Epithelial cell of esophagus (primary cell): ENCODE measurements around the gene BBOF1.

ENCODE experiments used
- DNase-seq: peaks from one replicate; pipeline ENCODE4 v3.0.0; 2010; ENCODE audit warnings: low read depth
- H3K4me3 ChIP-seq: 2 replicates; pipeline ENCODE4 v1.5.1; 2011; ENCODE audit warnings: mild to moderate bottlenecking, low read length, control low read depth
- CTCF ChIP-seq: IDR thresholded peaks from 2 replicates; pipeline ENCODE4 v1.5.1; 2011; ENCODE audit warnings: low read depth, mild to moderate bottlenecking, low read length, control low read depth, inconsistent platforms; ENCODE audit not compliant: insufficient read depth; ENCODE audit errors: missing control alignments

Gene BBOF1

GRCh38 chr14:74081491-74081890 lies 62.3 kb downstream of the BBOF1 start:
- DNase-seq, result no peak
- no peak overlapping the region for H3K4me3 ChIP-seq
- TF ChIP-seq CTCF, result no peak

- DNase-seq, result no peak
- peak overlapping the region; percentile 93 for H3K4me3 ChIP-seq
- no peak for TF ChIP-seq CTCF
Observed at GRCh38 chr14:74083161-74083560, 64.0 kb downstream of the BBOF1 start.

- no peak for DNase-seq
- TF ChIP-seq CTCF, result no peak
Observed at GRCh38 chr14:74083784-74084276, 64.7 kb downstream of the BBOF1 start.

GRCh38 chr14:74084277-74085046 lies 65.3 kb downstream of the BBOF1 start, which contains the start of the genes ALDH6A1 and LIN52:
TSS of gene ALDH6A1 (minus strand) at chr14:74084453. CDS start at chr14:74084394, 59 bp downstream.
TSS of gene LIN52 (plus strand) at chr14:74084956. CDS start at chr14:74084975, 19 bp downstream.
- TF ChIP-seq CTCF, result peak; percentile 14

More at GRCh38 chr14:74083784-74084276, 64.7 kb downstream of the BBOF1 start:
- peak overlapping the region; percentile 93 for H3K4me3 ChIP-seq

GRCh38 chr14:74085047-74085637 lies 66.0 kb downstream of the BBOF1 start:
- H3K4me3 ChIP-seq, result peak overlapping the region; percentile 93
- peak; percentile 48 for DNase-seq
- no peak for TF ChIP-seq CTCF

More at GRCh38 chr14:74084277-74085046, 65.3 kb downstream of the BBOF1 start, which contains the start of the genes ALDH6A1 and LIN52:
- DNase-seq, result peak; percentile 100
- peak within 1 kb of the TSS; percentile 93 for H3K4me3 ChIP-seq

- peak overlapping the region; percentile 93 for H3K4me3 ChIP-seq
- no peak for DNase-seq
- TF ChIP-seq CTCF, result no peak
Observed at GRCh38 chr14:74085828-74086227, 66.7 kb downstream of the BBOF1 start.
